ENCODE measurements around the gene GHDC.
A peak's percentile ranks its signal among the peaks of the same experiment; 100 is the strongest.
"Not testable (repeated sequence)": the region's sequence is repeated elsewhere in the genome, so short reads cannot be mapped to it uniquely, and the experiment has no call there.

The GHDC gene

DNA sequence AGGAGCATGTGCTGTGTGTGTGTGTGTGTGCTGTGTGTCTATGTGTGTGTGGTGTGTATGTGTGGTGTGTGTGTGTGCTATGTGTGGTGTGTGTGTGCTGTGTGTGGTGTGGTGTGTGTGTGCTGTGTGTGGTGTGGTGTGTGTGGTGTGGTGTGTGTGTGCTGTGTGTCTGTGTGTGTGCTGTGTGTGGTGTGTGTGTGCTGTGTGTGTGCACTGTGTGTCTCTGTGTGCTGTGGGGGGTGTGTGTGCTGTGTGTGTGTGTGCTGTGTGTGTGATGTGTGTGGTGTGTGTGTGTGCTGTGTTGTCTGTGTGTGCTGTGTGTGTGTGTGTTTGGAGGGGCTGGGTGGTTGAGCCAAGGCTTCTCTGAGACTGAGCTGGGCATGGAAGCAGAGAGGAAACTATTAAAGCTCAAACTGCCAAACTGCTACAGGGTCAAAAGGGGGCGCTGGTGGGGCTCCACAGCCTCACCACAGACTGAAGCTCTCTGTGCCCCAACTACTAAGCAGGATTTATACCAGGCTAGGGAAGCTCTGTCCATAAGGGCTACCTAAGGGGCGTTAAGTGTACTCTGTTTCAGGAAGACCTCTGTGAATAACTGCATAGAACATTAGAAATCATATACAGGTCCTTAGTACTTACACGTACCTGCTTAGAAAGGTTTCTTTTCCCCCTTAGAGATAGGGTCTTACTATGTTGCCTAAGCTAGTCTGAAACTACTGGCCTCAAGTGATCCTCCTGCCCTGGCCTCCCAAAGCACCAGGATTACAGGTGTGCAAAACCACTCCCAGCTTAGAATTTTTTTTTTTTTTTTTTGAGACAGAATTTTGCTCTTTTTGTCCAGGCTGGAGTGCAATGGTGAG is 27.8 kb upstream of the GHDC start:
- H3K27ac ChIP-seq (ENCODE audit: low read length): no peak overlapping the region
- H2AFZ ChIP-seq (ENCODE audit: low read depth, low read length): no peak overlapping the region
- no peaks in the 10 kb centered on the region for H3K79me2 ChIP-seq (ENCODE audit: low read length)
- no peak overlapping the region for H3K4me3 ChIP-seq (ENCODE audit: low read length)
- no peaks in the 10 kb centered on the region for H4K20me1 ChIP-seq (ENCODE audit: insufficient read depth, low read length)
- peaks cover 33% of the 10 kb centered on the region for H3K36me3 ChIP-seq (replicated peaks; ENCODE audit: low read depth, low read length)
- H3K4me2 ChIP-seq (ENCODE audit: low read length): no peak overlapping the region
- no peak for TF ChIP-seq EZH2phosphoT487 (IDR thresholded peaks at IDR 0.05; ENCODE audit: low read depth)
- TF ChIP-seq, protein P1, sequence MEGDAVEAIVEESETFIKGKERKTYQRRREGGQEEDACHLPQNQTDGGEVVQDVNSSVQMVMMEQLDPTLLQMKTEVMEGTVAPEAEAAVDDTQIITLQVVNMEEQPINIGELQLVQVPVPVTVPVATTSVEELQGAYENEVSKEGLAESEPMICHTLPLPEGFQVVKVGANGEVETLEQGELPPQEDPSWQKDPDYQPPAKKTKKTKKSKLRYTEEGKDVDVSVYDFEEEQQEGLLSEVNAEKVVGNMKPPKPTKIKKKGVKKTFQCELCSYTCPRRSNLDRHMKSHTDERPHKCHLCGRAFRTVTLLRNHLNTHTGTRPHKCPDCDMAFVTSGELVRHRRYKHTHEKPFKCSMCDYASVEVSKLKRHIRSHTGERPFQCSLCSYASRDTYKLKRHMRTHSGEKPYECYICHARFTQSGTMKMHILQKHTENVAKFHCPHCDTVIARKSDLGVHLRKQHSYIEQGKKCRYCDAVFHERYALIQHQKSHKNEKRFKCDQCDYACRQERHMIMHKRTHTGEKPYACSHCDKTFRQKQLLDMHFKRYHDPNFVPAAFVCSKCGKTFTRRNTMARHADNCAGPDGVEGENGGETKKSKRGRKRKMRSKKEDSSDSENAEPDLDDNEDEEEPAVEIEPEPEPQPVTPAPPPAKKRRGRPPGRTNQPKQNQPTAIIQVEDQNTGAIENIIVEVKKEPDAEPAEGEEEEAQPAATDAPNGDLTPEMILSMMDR (IDR thresholded peaks at IDR 0.05; ENCODE audit: low read depth, low read length): peak; percentile 60
- H3K4me1 ChIP-seq (ENCODE audit: low read length): no peaks in the 10 kb centered on the region
- H3K9ac ChIP-seq (ENCODE audit: low read length): no peak overlapping the region
- H3K9me3 ChIP-seq (ENCODE audit: insufficient read depth, low read length): no peaks in the 10 kb centered on the region
- no peaks in the 10 kb centered on the region for H3K27me3 ChIP-seq (ENCODE audit: low read depth, low read length)

DNA sequence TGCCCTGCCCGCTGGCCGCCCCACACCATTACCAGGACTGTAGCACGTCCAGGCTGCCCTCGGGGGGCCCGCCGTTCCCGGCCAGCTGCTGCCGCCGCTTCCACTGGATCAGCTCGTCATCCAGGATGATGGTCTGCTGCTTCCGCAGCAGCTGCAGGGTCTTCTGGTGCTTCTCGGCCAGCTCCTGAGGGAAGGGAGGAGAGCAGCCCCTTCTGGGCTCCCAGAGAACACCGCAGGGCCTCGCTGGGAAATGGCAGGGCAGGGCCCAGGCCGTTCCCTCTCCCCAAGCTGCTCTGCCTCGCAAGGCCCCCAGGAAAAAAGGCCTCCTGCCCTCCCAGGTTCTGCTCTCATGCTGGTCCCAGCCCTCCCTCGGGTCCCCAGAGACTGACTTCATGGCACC is 25.0 kb upstream of the GHDC start:
- not testable (repeated sequence) for H3K9me3 ChIP-seq (ENCODE audit: insufficient read depth, low read length); H4K20me1 ChIP-seq (ENCODE audit: insufficient read depth, low read length); H3K79me2 ChIP-seq (ENCODE audit: low read length); H2AFZ ChIP-seq (ENCODE audit: low read depth, low read length); H3K4me3 ChIP-seq (ENCODE audit: low read length); H3K27ac ChIP-seq (ENCODE audit: low read length); H3K4me2 ChIP-seq (ENCODE audit: low read length); H3K27me3 ChIP-seq (ENCODE audit: low read depth, low read length); H3K4me1 ChIP-seq (ENCODE audit: low read length); H3K9ac ChIP-seq (ENCODE audit: low read length)
- H3K36me3 ChIP-seq (replicated peaks; ENCODE audit: low read depth, low read length): peaks cover 47% of the 10 kb centered on the region

DNA sequence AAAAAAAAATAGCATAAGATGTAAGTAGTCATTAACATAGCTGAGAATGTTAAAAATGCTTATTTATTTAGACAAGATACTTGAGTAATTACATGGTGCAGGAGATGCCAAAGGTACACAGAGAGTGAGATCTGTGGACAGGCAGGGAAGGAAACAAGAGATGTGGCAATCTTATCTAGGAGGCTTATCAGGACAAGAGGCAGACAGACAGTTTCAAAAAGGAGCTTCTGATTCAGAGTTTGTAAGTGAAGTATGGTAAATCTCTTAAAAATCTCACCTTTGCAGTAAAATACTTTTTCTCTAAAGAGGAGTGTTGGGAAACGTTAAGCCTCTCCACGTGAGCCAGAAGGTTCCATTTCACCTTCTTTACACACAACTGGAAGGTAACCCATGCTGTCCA is 19.9 kb upstream of the GHDC start:
- Histone ChIP-seq H3K27me3 (ENCODE audit: low read depth, low read length) (no peaks in the 10 kb centered on the region), H3K9ac (ENCODE audit: low read length) (no peak overlapping the region), H3K36me3 (replicated peaks; ENCODE audit: low read depth, low read length) (peaks cover 54% of the 10 kb centered on the region), H3K4me1 (ENCODE audit: low read length) (no peaks in the 10 kb centered on the region), H3K9me3 (ENCODE audit: insufficient read depth, low read length) (no peaks in the 10 kb centered on the region), H3K79me2 (ENCODE audit: low read length) (no peaks in the 10 kb centered on the region), H2AFZ (ENCODE audit: low read depth, low read length) (no peak overlapping the region), H3K4me2 (ENCODE audit: low read length) (no peak overlapping the region), H3K4me3 (ENCODE audit: low read length) (no peak overlapping the region), H3K27ac (ENCODE audit: low read length) (no peak overlapping the region), H4K20me1 (ENCODE audit: insufficient read depth, low read length) (no peaks in the 10 kb centered on the region)
- TF ChIP-seq, protein P1 (IDR thresholded peaks at IDR 0.05; ENCODE audit: low read depth, low read length): no peak
- no peak for TF ChIP-seq EZH2phosphoT487 (IDR thresholded peaks at IDR 0.05; ENCODE audit: low read depth)

DNA sequence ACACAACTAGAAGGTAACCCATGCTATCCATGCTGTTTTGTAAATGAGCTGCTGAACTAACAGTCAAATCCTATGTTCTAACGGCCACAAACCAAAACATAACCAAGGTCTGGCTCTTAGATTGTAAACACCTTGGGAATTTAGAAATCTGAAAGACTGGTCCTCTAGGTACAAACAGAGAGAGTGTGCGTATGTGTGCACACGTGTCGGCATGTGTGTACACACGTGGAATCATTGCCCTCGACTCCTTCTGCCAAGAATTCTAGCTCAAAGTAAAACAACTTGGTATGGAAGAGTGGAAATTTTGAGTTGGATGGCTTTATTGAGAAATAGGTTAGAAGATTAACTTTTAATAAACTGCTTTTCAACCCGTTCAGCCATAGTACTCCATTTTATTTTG is 18.1 kb upstream of the GHDC start:
- no peak overlapping the region for H2AFZ ChIP-seq (ENCODE audit: low read depth, low read length)
- no peaks in the 10 kb centered on the region for H3K9me3 ChIP-seq (ENCODE audit: insufficient read depth, low read length)
- H3K4me3 ChIP-seq (ENCODE audit: low read length): no peak overlapping the region
- H3K36me3 ChIP-seq (replicated peaks; ENCODE audit: low read depth, low read length): peaks cover 56% of the 10 kb centered on the region
- H3K27ac ChIP-seq (ENCODE audit: low read length): no peak overlapping the region
- H3K4me1 ChIP-seq (ENCODE audit: low read length): no peaks in the 10 kb centered on the region
- no peaks in the 10 kb centered on the region for H3K79me2 ChIP-seq (ENCODE audit: low read length)
- no peaks in the 10 kb centered on the region for H3K27me3 ChIP-seq (ENCODE audit: low read depth, low read length)
- no peak overlapping the region for H3K4me2 ChIP-seq (ENCODE audit: low read length)
- no peaks in the 10 kb centered on the region for H4K20me1 ChIP-seq (ENCODE audit: insufficient read depth, low read length)
- H3K9ac ChIP-seq (ENCODE audit: low read length): no peak overlapping the region
- TF ChIP-seq, protein P1 (IDR thresholded peaks at IDR 0.05; ENCODE audit: low read depth, low read length): no peak
- TF ChIP-seq EZH2phosphoT487 (IDR thresholded peaks at IDR 0.05; ENCODE audit: low read depth): no peak

DNA sequence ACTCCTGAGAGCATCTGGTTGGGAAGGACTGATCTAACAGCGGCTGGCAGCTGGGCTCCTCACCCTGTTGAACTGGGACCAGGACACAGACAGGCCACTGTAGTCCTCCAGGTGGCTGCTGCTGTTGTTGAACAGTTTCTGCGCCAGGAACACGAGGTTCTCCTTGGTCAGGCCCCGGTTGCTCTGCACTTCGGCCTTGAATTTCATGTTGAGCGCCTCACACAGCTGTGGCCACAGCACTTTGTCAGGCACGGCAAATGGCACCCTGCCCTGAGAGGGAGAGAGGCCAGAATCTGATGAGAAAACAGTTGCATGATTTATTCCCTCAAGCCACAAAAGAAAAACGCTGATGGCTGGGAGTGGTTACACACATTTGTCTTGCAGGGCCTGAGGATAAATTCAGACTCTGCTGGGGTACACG is 17.6 kb upstream of the GHDC start:
- not testable (repeated sequence) for H3K4me1 ChIP-seq (ENCODE audit: low read length); H3K9ac ChIP-seq (ENCODE audit: low read length); H3K9me3 ChIP-seq (ENCODE audit: insufficient read depth, low read length); H3K4me2 ChIP-seq (ENCODE audit: low read length); H2AFZ ChIP-seq (ENCODE audit: low read depth, low read length); H4K20me1 ChIP-seq (ENCODE audit: insufficient read depth, low read length); H3K27me3 ChIP-seq (ENCODE audit: low read depth, low read length); H3K4me3 ChIP-seq (ENCODE audit: low read length); H3K27ac ChIP-seq (ENCODE audit: low read length); H3K79me2 ChIP-seq (ENCODE audit: low read length)
- peaks cover 55% of the 10 kb centered on the region for H3K36me3 ChIP-seq (replicated peaks; ENCODE audit: low read depth, low read length)
